T-helper 2 cell treated with Interferon-gamma antibody and Interleukin-4, amounts not matched to agents 5 μg/mL and 100 μg/mL, for 36 hours (primary cell): ENCODE data around the gene ANK3.

Source experiments
- DNase-seq: peaks from one replicate; pipeline ENCODE4 v3.0.0; 2021; ENCODE audit warnings: low spot score
- H3K27ac Mint-ChIP-seq: one replicate; pipeline ENCODE4 v1.8.0; 2021; ENCODE audit warnings: mild to moderate bottlenecking, mixed read lengths
- H3K27me3 Mint-ChIP-seq: one replicate; pipeline ENCODE4 v1.8.0; 2021; ENCODE audit warnings: low read depth, mixed read lengths
- H3K36me3 Mint-ChIP-seq: one replicate; pipeline ENCODE4 v1.8.0; 2021; ENCODE audit warnings: low read depth, mixed read lengths
- H3K4me1 Mint-ChIP-seq: one replicate; pipeline ENCODE4 v1.8.0; 2021; ENCODE audit warnings: low read depth, mixed read lengths
- H3K4me3 Mint-ChIP-seq: one replicate; pipeline ENCODE4 v1.8.0; 2022; ENCODE audit warnings: mild to moderate bottlenecking, moderate library complexity, mixed read lengths
- H3K9me3 Mint-ChIP-seq: one replicate; pipeline ENCODE4 v1.8.0; 2021; ENCODE audit warnings: mixed read lengths

The ANK3 gene

DNA sequence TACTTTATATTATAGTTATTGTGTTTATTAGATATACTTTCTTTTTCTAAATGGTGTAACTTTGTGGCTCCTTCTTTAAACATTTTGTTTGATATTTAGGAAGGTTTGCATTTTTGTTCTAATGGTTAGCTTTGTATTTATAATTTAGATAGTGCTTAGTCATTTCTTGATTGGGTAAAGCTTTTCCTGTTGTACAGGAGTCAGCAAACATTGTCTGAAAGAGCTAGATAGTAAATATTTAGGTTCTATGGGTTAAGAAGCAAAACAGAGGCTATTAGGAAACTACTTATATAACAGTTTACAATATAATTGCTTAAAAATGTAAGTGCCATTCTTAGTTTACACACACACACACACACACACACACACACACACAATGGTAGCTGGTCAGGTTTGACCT, 412.8 kb downstream of the ANK3 start:
- no peaks in the 10 kb centered on the region for H3K27me3 Mint-ChIP-seq
- peaks cover 18% of the 10 kb centered on the region for H3K9me3 Mint-ChIP-seq
- H3K4me3 Mint-ChIP-seq, result no peak overlapping the region
- no peak for DNase-seq
- no peaks in the 10 kb centered on the region for H3K4me1 Mint-ChIP-seq
- H3K36me3 Mint-ChIP-seq, result no peaks in the 10 kb centered on the region
- H3K27ac Mint-ChIP-seq, result no peak overlapping the region
